ENCODE data around the gene KCNQ1.

KCNQ1 gene

GRCh38 chr11:2844116-2844842 is 399.5 kb downstream of the KCNQ1 start:
- Histone ChIP-seq H3K27ac (ENCODE audit: low read depth, low read length) (no peak overlapping the region), H3K36me3 (ENCODE audit: control insufficient read depth, insufficient read depth, low read length) (no peaks in the 10 kb centered on the region), H3K4me3 (ENCODE audit: low read depth, low read length) (no peak overlapping the region), H3K9me3 (ENCODE audit: control insufficient read depth, insufficient read depth, low read length) (no peaks in the 10 kb centered on the region), H3K27me3 (ENCODE audit: control insufficient read depth, insufficient read depth, low read length) (peaks cover 23% of the 10 kb centered on the region), H3K4me1 (ENCODE audit: control insufficient read depth, insufficient read depth, low read length) (no peaks in the 10 kb centered on the region; the same call in 1 of the 2 replicates), H3K9ac (ENCODE audit: low read depth, low read length) (no peak overlapping the region)

GRCh38 chr11:2844996-2845395 is 400.2 kb downstream of the KCNQ1 start:
- Histone ChIP-seq H3K9me3 (ENCODE audit: control insufficient read depth, insufficient read depth, low read length) (no peaks in the 10 kb centered on the region), H3K9ac (ENCODE audit: low read depth, low read length) (no peak overlapping the region), H3K4me1 (ENCODE audit: control insufficient read depth, insufficient read depth, low read length) (no peaks in the 10 kb centered on the region; the same call in 1 of the 2 replicates), H3K27me3 (ENCODE audit: control insufficient read depth, insufficient read depth, low read length) (peaks cover 23% of the 10 kb centered on the region), H3K36me3 (ENCODE audit: control insufficient read depth, insufficient read depth, low read length) (no peaks in the 10 kb centered on the region), H3K27ac (ENCODE audit: low read depth, low read length) (no peak overlapping the region), H3K4me3 (ENCODE audit: low read depth, low read length) (no peak overlapping the region)

GRCh38 chr11:2846056-2846455 is 401.2 kb downstream of the KCNQ1 start:
- H3K4me1 ChIP-seq (ENCODE audit: control insufficient read depth, insufficient read depth, low read length): no peaks in the 10 kb centered on the region; the same call in 1 of the 2 replicates
- H3K27me3 ChIP-seq (ENCODE audit: control insufficient read depth, insufficient read depth, low read length): peaks cover 22% of the 10 kb centered on the region
- no peak overlapping the region for H3K9ac ChIP-seq (ENCODE audit: low read depth, low read length)
- H3K27ac ChIP-seq (ENCODE audit: low read depth, low read length): no peak overlapping the region
- no peak overlapping the region for H3K4me3 ChIP-seq (ENCODE audit: low read depth, low read length)
- H3K9me3 ChIP-seq (ENCODE audit: control insufficient read depth, insufficient read depth, low read length): no peaks in the 10 kb centered on the region
- no peaks in the 10 kb centered on the region for H3K36me3 ChIP-seq (ENCODE audit: control insufficient read depth, insufficient read depth, low read length)

- H3K9ac ChIP-seq (ENCODE audit: low read depth, low read length): no peak overlapping the region
Observed at GRCh38 chr11:2846470-2846869, 401.7 kb downstream of the KCNQ1 start.

GRCh38 chr11:2847561-2847960 is 402.8 kb downstream of the KCNQ1 start:
- H3K27ac ChIP-seq (ENCODE audit: low read depth, low read length): no peak overlapping the region
- no peaks in the 10 kb centered on the region for H3K9me3 ChIP-seq (ENCODE audit: control insufficient read depth, insufficient read depth, low read length)
- no peaks in the 10 kb centered on the region; the same call in 1 of the 2 replicates for H3K4me1 ChIP-seq (ENCODE audit: control insufficient read depth, insufficient read depth, low read length)

More at GRCh38 chr11:2846470-2846869, 401.7 kb downstream of the KCNQ1 start:
- H3K9me3 ChIP-seq (ENCODE audit: control insufficient read depth, insufficient read depth, low read length): no peaks in the 10 kb centered on the region
- no peaks in the 10 kb centered on the region for H3K36me3 ChIP-seq (ENCODE audit: control insufficient read depth, insufficient read depth, low read length)
- H3K27ac ChIP-seq (ENCODE audit: low read depth, low read length): no peak overlapping the region
- H3K4me1 ChIP-seq (ENCODE audit: control insufficient read depth, insufficient read depth, low read length): no peaks in the 10 kb centered on the region; the same call in 1 of the 2 replicates
- H3K27me3 ChIP-seq (ENCODE audit: control insufficient read depth, insufficient read depth, low read length): peaks cover 22% of the 10 kb centered on the region
- H3K4me3 ChIP-seq (ENCODE audit: low read depth, low read length): no peak overlapping the region

GRCh38 chr11:2848497-2848896 is 403.7 kb downstream of the KCNQ1 start:
- Histone ChIP-seq H3K9me3 (ENCODE audit: control insufficient read depth, insufficient read depth, low read length) (no peaks in the 10 kb centered on the region), H3K27me3 (ENCODE audit: control insufficient read depth, insufficient read depth, low read length) (peaks cover 9% of the 10 kb centered on the region; the same call in 1 of the 2 replicates), H3K36me3 (ENCODE audit: control insufficient read depth, insufficient read depth, low read length) (no peaks in the 10 kb centered on the region), H3K27ac (ENCODE audit: low read depth, low read length) (no peak overlapping the region), H3K4me1 (ENCODE audit: control insufficient read depth, insufficient read depth, low read length) (no peaks in the 10 kb centered on the region; the same call in 1 of the 2 replicates), H3K4me3 (ENCODE audit: low read depth, low read length) (no peak overlapping the region), H3K9ac (ENCODE audit: low read depth, low read length) (no peak overlapping the region)

More at GRCh38 chr11:2847561-2847960, 402.8 kb downstream of the KCNQ1 start:
- Histone ChIP-seq H3K27me3 (ENCODE audit: control insufficient read depth, insufficient read depth, low read length) (peaks cover 14% of the 10 kb centered on the region), H3K9ac (ENCODE audit: low read depth, low read length) (no peak overlapping the region), H3K36me3 (ENCODE audit: control insufficient read depth, insufficient read depth, low read length) (no peaks in the 10 kb centered on the region), H3K4me3 (ENCODE audit: low read depth, low read length) (no peak overlapping the region)

GRCh38 chr11:2849994-2850770 is 405.4 kb downstream of the KCNQ1 start:
- Histone ChIP-seq H3K27me3 (ENCODE audit: control insufficient read depth, insufficient read depth, low read length) (peaks cover 17% of the 10 kb centered on the region), H3K4me1 (ENCODE audit: control insufficient read depth, insufficient read depth, low read length) (no peaks in the 10 kb centered on the region; the same call in 1 of the 2 replicates)

GRCh38 chr11:2853401-2853800 is 408.6 kb downstream of the KCNQ1 start:
- no peaks in the 10 kb centered on the region for H3K4me1 ChIP-seq (ENCODE audit: control insufficient read depth, insufficient read depth, low read length)

More at GRCh38 chr11:2849994-2850770, 405.4 kb downstream of the KCNQ1 start:
- Histone ChIP-seq H3K4me3 (ENCODE audit: low read depth, low read length) (no peak overlapping the region), H3K9me3 (ENCODE audit: control insufficient read depth, insufficient read depth, low read length) (no peaks in the 10 kb centered on the region), H3K9ac (ENCODE audit: low read depth, low read length) (no peak overlapping the region), H3K36me3 (ENCODE audit: control insufficient read depth, insufficient read depth, low read length) (no peaks in the 10 kb centered on the region), H3K27ac (ENCODE audit: low read depth, low read length) (no peak overlapping the region)

GRCh38 chr11:2853997-2854560 is 409.3 kb downstream of the KCNQ1 start:
- H3K9me3 ChIP-seq (ENCODE audit: control insufficient read depth, insufficient read depth, low read length): no peaks in the 10 kb centered on the region
- no peak overlapping the region for H3K4me3 ChIP-seq (ENCODE audit: low read depth, low read length)
- H3K9ac ChIP-seq (ENCODE audit: low read depth, low read length): no peak overlapping the region
- no peaks in the 10 kb centered on the region for H3K36me3 ChIP-seq (ENCODE audit: control insufficient read depth, insufficient read depth, low read length)
- H3K27ac ChIP-seq (ENCODE audit: low read depth, low read length): no peak overlapping the region
- no peaks in the 10 kb centered on the region for H3K4me1 ChIP-seq (ENCODE audit: control insufficient read depth, insufficient read depth, low read length)
- H3K27me3 ChIP-seq (ENCODE audit: control insufficient read depth, insufficient read depth, low read length): peaks cover 32% of the 10 kb centered on the region

More at GRCh38 chr11:2853401-2853800, 408.6 kb downstream of the KCNQ1 start:
- peaks cover 31% of the 10 kb centered on the region for H3K27me3 ChIP-seq (ENCODE audit: control insufficient read depth, insufficient read depth, low read length)
- H3K36me3 ChIP-seq (ENCODE audit: control insufficient read depth, insufficient read depth, low read length): no peaks in the 10 kb centered on the region
- H3K9ac ChIP-seq (ENCODE audit: low read depth, low read length): no peak overlapping the region
- H3K4me3 ChIP-seq (ENCODE audit: low read depth, low read length): no peak overlapping the region
- H3K9me3 ChIP-seq (ENCODE audit: control insufficient read depth, insufficient read depth, low read length): no peaks in the 10 kb centered on the region
- no peak overlapping the region for H3K27ac ChIP-seq (ENCODE audit: low read depth, low read length)

GRCh38 chr11:2855162-2855561 is 410.4 kb downstream of the KCNQ1 start:
- H3K27me3 ChIP-seq (ENCODE audit: control insufficient read depth, insufficient read depth, low read length): peaks cover 42% of the 10 kb centered on the region

More at GRCh38 chr11:2855162-2855561, 410.4 kb downstream of the KCNQ1 start:
- no peak overlapping the region for H3K4me3 ChIP-seq (ENCODE audit: low read depth, low read length)
- no peak overlapping the region for H3K9ac ChIP-seq (ENCODE audit: low read depth, low read length)
- no peaks in the 10 kb centered on the region for H3K4me1 ChIP-seq (ENCODE audit: control insufficient read depth, insufficient read depth, low read length)
- H3K27ac ChIP-seq (ENCODE audit: low read depth, low read length): no peak overlapping the region
- no peaks in the 10 kb centered on the region for H3K36me3 ChIP-seq (ENCODE audit: control insufficient read depth, insufficient read depth, low read length)
- H3K9me3 ChIP-seq (ENCODE audit: control insufficient read depth, insufficient read depth, low read length): no peaks in the 10 kb centered on the region
